ENCODE measurements around the gene MIPEP.

DNA sequence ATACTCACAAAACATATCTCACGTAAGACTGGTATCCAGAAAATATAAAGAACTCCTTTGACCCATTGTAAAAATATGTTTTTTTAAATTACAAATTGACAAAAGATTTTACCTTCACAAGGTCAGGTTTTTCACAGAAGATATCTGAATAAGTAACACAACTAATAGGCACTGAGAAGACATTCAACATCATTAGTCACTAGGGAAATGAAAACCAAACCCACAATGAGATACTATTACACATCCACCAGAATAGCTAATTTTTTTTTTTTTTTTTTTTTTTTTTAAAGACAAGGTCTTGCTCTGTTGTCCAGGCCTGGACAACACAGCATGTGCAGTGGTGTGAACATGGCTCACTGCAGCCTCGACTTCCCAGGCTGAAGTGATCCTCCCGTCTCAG is 157.5 kb downstream of the MIPEP start:
- TF ChIP-seq, protein P1, sequence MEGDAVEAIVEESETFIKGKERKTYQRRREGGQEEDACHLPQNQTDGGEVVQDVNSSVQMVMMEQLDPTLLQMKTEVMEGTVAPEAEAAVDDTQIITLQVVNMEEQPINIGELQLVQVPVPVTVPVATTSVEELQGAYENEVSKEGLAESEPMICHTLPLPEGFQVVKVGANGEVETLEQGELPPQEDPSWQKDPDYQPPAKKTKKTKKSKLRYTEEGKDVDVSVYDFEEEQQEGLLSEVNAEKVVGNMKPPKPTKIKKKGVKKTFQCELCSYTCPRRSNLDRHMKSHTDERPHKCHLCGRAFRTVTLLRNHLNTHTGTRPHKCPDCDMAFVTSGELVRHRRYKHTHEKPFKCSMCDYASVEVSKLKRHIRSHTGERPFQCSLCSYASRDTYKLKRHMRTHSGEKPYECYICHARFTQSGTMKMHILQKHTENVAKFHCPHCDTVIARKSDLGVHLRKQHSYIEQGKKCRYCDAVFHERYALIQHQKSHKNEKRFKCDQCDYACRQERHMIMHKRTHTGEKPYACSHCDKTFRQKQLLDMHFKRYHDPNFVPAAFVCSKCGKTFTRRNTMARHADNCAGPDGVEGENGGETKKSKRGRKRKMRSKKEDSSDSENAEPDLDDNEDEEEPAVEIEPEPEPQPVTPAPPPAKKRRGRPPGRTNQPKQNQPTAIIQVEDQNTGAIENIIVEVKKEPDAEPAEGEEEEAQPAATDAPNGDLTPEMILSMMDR (IDR thresholded peaks at IDR 0.05; ENCODE audit: low read length): no peak
- no peak for TF ChIP-seq EZH2 (IDR thresholded peaks at IDR 0.05; ENCODE audit: borderline replicate concordance, low read length)

All from OCI-LY1 (cell line).